Type B pancreatic cell (in vitro differentiated cells): Measurements from ENCODE around the gene LRRC3B. TPM values are rescaled to one million over a fixed set of nuclear protein-coding genes. Genes with fewer than 3 reads are reported as not detected.

ENCODE experiments used
- DNase-seq: peaks from one replicate; pipeline ENCODE4 v3.0.0; 2021; ENCODE audit warnings: mixed read lengths; ENCODE audit not compliant: unreplicated experiment; ENCODE audit errors: extremely low spot score
- H3K27ac Mint-ChIP-seq: 2 replicates; pipeline ENCODE4 v1.8.0; 2021; ENCODE audit warnings: mild to moderate bottlenecking, mixed read lengths
- H3K27me3 Mint-ChIP-seq: 2 replicates; pipeline ENCODE4 v1.8.0; 2021; ENCODE audit warnings: mixed read lengths
- H3K36me3 Mint-ChIP-seq: 2 replicates; pipeline ENCODE4 v1.8.0; 2021; ENCODE audit warnings: mixed read lengths
- H3K4me1 Mint-ChIP-seq: one replicate; pipeline ENCODE4 v1.8.0; 2021; ENCODE audit warnings: mixed read lengths; ENCODE audit not compliant: unreplicated experiment
- H3K4me3 Mint-ChIP-seq: 2 replicates; pipeline ENCODE4 v1.8.0; 2021; ENCODE audit warnings: mild to moderate bottlenecking, mixed read lengths
- H3K9me3 Mint-ChIP-seq: 2 replicates; pipeline ENCODE4 v1.8.0; 2021; ENCODE audit warnings: mixed read lengths
- CTCF ChIP-seq: fragments of 200-600 bp; sonication (generic); conservative IDR thresholded peaks from 2 replicates; pipeline ENCODE4 v1.5.0; 2021; ENCODE audit warnings: antibody characterized with exemption, mild to moderate bottlenecking
- total RNA-seq: library from RNA; stranded (reverse); gene quantifications from 2 replicates; pipeline ENCODE4 v1.2.1, GENCODE V29; 2021; ENCODE audit warnings: low replicate concordance

LRRC3B gene
- total RNA-seq, 1 donor from 2014 or later: 4.4 TPM

DNA sequence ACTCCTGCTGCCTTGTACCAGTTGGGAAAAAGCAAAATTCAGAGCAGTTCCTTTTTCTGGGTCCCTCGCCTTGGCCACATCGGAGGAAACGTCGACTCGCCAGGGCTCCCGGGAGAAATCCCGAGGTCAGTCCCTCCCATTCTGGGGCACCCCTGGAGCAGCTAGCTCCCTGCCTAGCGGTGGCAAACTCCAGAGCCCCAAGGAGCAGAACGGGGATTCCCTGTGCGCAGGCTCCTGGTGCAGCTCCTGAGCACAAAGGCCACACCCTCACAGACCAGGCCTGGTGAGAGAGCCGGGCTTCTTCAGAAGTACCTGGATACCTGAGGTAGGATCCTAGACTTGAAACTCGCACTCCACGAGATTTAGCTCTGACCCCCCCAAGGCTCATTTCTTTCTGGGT lies 2.6 kb downstream of the LRRC3B start:
- Mint-ChIP-seq H3K27ac (no peak overlapping the region), H3K4me1 (peaks cover 19% of the 10 kb centered on the region), H3K9me3 (no peaks in the 10 kb centered on the region), H3K4me3 (no peak overlapping the region), H3K27me3 (peaks cover 71% of the 10 kb centered on the region), H3K36me3 (no peaks in the 10 kb centered on the region)
- no peak for DNase-seq
- no peak for TF ChIP-seq CTCF

DNA sequence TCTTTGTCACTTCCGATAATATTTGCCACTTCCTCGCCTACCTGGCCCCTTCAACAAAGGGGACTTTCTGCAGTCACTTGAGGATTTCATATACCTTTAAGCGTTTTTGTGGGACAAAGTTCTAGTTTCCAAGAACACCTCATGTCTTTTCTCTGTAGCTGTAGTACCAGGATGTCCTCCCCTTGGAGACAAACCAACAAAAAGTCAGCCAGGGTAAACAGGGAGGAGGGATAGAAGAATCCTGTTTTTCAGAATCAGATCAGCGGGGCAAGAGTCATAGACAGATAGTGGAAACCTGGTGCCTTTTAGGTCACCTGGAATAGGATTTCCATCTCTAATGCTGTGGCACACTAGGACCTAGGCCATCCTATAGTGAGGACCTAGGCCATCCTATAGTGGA lies 4.5 kb downstream of the LRRC3B start:
- Mint-ChIP-seq H3K27me3 (peaks cover 59% of the 10 kb centered on the region), H3K27ac (no peak overlapping the region), H3K4me3 (no peak overlapping the region), H3K36me3 (no peaks in the 10 kb centered on the region), H3K4me1 (peaks cover 17% of the 10 kb centered on the region), H3K9me3 (no peaks in the 10 kb centered on the region)
- no peak for TF ChIP-seq CTCF
- no peak for DNase-seq

GRCh38 chr3:26628915-26629314 lies 6.3 kb downstream of the LRRC3B start:
- no peaks in the 10 kb centered on the region for H3K36me3 Mint-ChIP-seq
- H3K4me3 Mint-ChIP-seq: no peak overlapping the region
- DNase-seq: no peak
- H3K27ac Mint-ChIP-seq: no peak overlapping the region
- peaks cover 43% of the 10 kb centered on the region for H3K27me3 Mint-ChIP-seq
- peaks cover 4% of the 10 kb centered on the region for H3K4me1 Mint-ChIP-seq
- TF ChIP-seq CTCF: no peak
- H3K9me3 Mint-ChIP-seq: no peaks in the 10 kb centered on the region

GRCh38 chr3:26630669-26631389 lies 8.3 kb downstream of the LRRC3B start:
- Mint-ChIP-seq H3K4me1 (no peaks in the 10 kb centered on the region), H3K9me3 (no peaks in the 10 kb centered on the region), H3K4me3 (no peak overlapping the region), H3K27me3 (peaks cover 25% of the 10 kb centered on the region), H3K27ac (no peak overlapping the region), H3K36me3 (no peaks in the 10 kb centered on the region)
- no peak for DNase-seq
- no peak for TF ChIP-seq CTCF

GRCh38 chr3:26631390-26631738 lies 8.8 kb downstream of the LRRC3B start:
- DNase-seq: no peak
- H3K4me1 Mint-ChIP-seq: no peaks in the 10 kb centered on the region
- no peaks in the 10 kb centered on the region for H3K9me3 Mint-ChIP-seq
- H3K27me3 Mint-ChIP-seq: peaks cover 21% of the 10 kb centered on the region
- no peaks in the 10 kb centered on the region for H3K36me3 Mint-ChIP-seq
- H3K4me3 Mint-ChIP-seq: no peak overlapping the region
- no peak for TF ChIP-seq CTCF
- H3K27ac Mint-ChIP-seq: no peak overlapping the region

- Mint-ChIP-seq H3K4me1 (no peaks in the 10 kb centered on the region), H3K4me3 (no peak overlapping the region), H3K27ac (no peak overlapping the region), H3K9me3 (no peaks in the 10 kb centered on the region), H3K27me3 (peaks cover 6% of the 10 kb centered on the region), H3K36me3 (no peaks in the 10 kb centered on the region)
- DNase-seq: no peak
- no peak for TF ChIP-seq CTCF
Observed at GRCh38 chr3:26634601-26635000, 12.0 kb downstream of the LRRC3B start.
